B cell (primary cell): ENCODE data around the gene KISS1R.

ENCODE experiments used
- CTCF ChIP-seq: fragments of 200-600 bp; IDR thresholded peaks from one replicate; pipeline ENCODE4 v1.8.0; 2022; ENCODE audit warnings: antibody characterized with exemption, mild to moderate bottlenecking
- EZH2 ChIP-seq: IDR thresholded peaks from 2 replicates; pipeline ENCODE4 v1.6.1; 2012; ENCODE audit warnings: borderline replicate concordance, low read depth, mild to moderate bottlenecking, moderate library complexity, low read length; ENCODE audit not compliant: insufficient read depth, poor library complexity, severe bottlenecking

DNA sequence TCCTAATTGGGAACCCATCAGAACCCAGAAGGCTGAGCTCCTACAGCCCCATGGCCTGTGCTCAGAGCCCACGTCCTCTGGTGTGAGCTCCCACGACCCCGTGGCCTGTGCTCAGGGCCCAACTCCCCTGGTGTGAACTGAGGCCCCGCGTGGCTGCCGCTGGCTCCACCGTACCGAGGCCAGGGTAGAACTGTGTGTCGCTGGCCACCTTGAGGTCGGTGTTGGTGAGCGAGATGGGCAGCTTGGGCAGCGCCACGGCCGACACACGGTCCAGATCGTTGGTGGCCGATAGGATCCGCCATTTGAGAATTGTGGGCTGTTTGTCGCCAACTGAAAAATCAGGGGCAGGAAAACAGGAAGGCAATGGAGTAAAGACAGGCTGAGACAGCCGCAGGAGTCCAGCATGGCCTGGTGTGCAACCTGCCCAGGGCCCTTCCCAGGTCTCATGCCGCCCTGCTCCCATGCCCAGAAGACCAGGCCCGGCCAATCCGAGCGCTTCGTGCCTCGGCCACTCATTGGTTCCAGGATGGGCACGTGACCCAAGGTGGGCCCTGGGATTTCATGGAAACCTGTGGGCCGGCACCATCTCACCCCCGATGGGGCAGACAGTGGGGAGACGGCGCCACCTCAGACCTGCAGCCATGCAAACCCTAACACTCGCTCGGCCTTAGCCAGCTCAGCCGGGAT, 35.6 kb upstream of the KISS1R start:
- TF ChIP-seq CTCF (no peak), EZH2 (no peak)
